Measurements from ENCODE around the gene EEF1AKMT4.

EEF1AKMT4 gene

GRCh38 chr3:184305577-184305976 lies 56.1 kb downstream of the EEF1AKMT4 start:
- FAIRE-seq: no peak

DNA sequence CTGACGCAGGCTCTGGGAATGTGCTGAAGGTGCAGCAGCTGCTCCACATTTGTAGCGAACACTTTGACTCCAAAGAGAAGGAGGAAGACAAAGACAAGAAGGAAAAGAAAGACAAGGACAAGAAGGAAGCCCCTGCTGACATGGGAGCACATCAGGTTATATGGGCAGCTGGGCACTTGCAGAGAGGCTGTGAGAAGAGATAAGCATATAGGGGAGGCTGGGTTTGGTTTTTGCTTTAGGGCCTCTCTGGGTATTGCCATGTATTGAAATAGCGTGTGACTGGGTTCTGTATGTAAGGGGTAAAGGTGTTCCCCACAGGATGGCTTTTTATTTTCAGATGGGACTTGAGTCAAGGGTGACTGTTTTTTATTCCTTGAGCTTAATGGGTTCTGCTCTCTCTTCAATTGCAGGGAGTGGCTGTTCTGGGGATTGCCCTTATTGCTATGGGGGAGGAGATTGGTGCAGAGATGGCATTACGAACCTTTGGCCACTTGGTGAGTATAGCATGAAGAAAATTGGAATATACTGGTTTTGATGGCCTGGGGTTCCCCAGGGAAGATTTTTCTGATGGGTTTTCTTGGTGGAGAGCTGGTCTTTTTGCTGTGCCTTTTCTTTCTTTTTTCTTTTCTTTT lies 57.0 kb downstream of the EEF1AKMT4 start:
- no peak for FAIRE-seq

GRCh38 chr3:184307915-184308314 lies 58.4 kb downstream of the EEF1AKMT4 start:
- no peak for FAIRE-seq

Measured in G401.6 (cell line).